Uterus (tissue), 2 donors: Measurements from ENCODE around the gene LY9.

Experiments used
- CTCF ChIP-seq, 4 experiments: fragments of 200-600 bp in 2 of 4; fragments of 450-650 bp in 2 of 4; sonication (generic) in 2 of 4; IDR thresholded peaks; one replicate each; pipeline ENCODE4 v1.5.1; 2016 to 2019; ENCODE audit warnings: antibody characterized with exemption in 4 of 4, mild to moderate bottlenecking in 2 of 4, moderate library complexity in 1 of 4
- POLR2A ChIP-seq, 2 donors: fragments of 450-650 bp; IDR thresholded peaks; one replicate each; pipeline ENCODE4 v1.6.1; 2016; ENCODE audit warnings: antibody characterized with exemption in 2 of 2, mild to moderate bottlenecking in 1 of 2, moderate library complexity in 1 of 2

GRCh38 chr1:160836981-160837557 lies 41.1 kb downstream of the LY9 start:
- TF ChIP-seq CTCF (IDR thresholded peaks at IDR 0.05) (no peak), POLR2A (IDR thresholded peaks at IDR 0.05) (no peak)
